NCI-H128 (cell line): ENCODE data around the gene ARHGAP44.

Source experiments
- DNase-seq: peaks from one replicate; lab custom pipeline; 2025; ENCODE audit not compliant: unreplicated experiment; lab: John Stamatoyannopoulos, UW

The ARHGAP44 gene

DNA sequence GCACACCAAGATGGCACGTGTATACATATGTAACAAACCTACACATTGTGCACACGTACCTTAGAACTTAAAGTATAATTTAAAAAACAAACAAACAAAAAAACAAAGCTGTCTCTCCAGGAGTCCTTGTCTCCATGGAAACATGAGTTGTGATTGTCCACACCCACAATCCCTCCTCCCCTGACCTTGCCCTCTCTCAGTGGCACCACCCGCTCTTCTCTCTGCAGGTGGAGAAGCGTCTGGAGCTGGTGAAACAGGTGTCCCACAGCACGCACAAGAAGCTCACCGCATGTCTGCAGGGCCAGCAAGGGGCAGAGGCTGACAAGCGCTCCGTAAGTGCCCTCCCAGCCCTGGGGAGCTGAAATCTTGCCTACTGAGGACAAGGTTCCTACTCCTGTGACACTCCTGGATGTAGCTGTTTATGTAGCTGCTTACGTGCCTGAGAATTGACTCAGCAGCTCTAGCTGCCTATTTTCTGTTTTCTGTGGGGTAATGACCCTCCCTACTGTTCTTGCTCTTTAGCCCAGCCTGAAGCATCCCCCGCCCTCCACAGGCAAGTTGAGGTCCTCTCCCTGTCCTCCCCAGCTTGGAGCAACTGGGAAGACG lies 107.0 kb downstream of the ARHGAP44 start:
- no peak for DNase-seq

DNA sequence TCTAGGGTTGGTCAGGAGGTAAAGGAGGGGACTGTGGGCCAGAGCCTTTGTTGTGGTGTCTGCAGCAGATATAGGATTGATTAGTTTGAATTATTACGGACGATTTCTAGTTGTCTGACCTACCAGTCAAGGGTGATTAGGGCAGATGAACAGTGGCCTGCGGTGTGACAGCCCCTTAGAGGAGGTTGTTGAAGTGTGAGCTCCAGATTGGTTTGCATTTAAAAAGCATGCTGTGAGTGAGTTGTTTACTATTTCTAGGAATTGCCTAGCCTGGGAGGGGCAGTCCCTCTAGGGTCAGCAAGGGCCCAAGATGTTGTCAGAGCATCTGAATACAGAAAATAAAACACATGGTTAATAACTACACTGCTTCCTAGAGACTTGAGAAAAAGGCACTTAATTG lies 108.8 kb downstream of the ARHGAP44 start:
- DNase-seq = no peak

GRCh38 chr17:12899604-12900003 lies 110.3 kb downstream of the ARHGAP44 start:
- no peak for DNase-seq

DNA sequence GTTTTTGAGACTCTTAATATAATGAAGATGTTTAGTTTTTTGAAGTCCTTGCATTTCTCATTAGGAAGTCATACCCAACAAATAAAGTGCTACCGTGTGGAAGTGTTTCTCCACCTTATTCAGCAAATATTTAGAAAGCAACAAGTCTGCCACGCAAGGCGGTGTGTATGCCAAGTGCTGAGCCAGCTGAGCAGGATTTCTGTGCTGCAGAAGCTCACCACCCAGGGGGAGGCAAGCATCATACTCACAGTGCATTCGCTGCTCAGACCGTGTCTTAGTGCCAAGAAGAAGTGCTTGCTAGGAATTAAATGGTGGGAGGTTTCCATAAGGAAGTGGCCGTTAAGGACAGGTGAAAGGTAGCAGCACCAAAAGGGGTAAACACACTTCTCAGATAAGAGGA lies 111.2 kb downstream of the ARHGAP44 start:
- DNase-seq = no peak

GRCh38 chr17:12902046-12902445 lies 112.7 kb downstream of the ARHGAP44 start:
- no peak for DNase-seq

- no peak for DNase-seq
Measured at GRCh38 chr17:12907477-12907876, 118.2 kb downstream of the ARHGAP44 start.

GRCh38 chr17:12909046-12909445 lies 119.7 kb downstream of the ARHGAP44 start:
- DNase-seq = no peak

GRCh38 chr17:12909511-12909910 lies 120.2 kb downstream of the ARHGAP44 start:
- no peak for DNase-seq

DNA sequence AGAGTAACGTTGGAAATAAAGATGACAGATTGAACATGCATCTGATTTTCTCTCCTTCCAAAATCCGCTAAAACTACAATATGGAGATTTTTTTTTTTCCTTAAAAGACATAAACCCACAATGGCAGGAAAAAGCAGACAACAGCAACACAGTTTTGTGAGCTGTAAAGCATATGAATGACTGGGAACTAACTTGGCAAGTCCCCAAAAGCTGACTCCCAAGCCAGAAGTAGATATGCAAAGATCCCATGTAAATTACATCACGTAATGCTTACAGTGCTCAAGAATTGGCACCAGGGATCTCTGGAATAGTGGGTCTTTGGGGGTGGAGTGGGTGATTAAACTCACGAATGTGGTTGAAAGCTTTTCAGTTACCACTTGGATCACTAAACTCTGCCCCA lies 121.9 kb downstream of the ARHGAP44 start:
- no peak for DNase-seq

- no peak for DNase-seq
Measured at GRCh38 chr17:12917399-12917798, 128.1 kb downstream of the ARHGAP44 start.

- no peak for DNase-seq
Measured at GRCh38 chr17:12918142-12918541, 128.8 kb downstream of the ARHGAP44 start.

- DNase-seq = no peak
Measured at GRCh38 chr17:12922120-12922519, 132.8 kb downstream of the ARHGAP44 start.

DNA sequence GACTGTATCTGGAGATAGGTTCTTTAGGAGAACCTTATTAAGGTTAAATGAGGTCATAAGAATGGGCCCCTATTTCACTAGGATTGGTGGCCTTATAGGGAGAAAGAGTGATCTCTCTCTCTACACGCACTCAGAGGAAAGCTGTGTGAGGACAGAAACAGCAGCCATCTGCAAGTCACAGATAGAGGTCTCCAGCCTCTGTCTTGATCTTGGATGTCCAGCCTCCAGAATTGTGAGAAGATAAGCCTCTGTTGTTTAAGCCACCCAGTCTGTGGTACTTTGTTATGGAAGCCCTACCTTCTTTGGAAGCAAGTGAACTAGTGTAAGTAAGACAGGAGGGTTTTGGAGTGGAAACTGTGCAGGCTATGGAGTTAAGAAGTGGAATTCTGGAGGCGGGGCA lies 135.3 kb downstream of the ARHGAP44 start:
- no peak for DNase-seq

- no peak for DNase-seq
Measured at GRCh38 chr17:12927001-12927400, 137.7 kb downstream of the ARHGAP44 start.

DNA sequence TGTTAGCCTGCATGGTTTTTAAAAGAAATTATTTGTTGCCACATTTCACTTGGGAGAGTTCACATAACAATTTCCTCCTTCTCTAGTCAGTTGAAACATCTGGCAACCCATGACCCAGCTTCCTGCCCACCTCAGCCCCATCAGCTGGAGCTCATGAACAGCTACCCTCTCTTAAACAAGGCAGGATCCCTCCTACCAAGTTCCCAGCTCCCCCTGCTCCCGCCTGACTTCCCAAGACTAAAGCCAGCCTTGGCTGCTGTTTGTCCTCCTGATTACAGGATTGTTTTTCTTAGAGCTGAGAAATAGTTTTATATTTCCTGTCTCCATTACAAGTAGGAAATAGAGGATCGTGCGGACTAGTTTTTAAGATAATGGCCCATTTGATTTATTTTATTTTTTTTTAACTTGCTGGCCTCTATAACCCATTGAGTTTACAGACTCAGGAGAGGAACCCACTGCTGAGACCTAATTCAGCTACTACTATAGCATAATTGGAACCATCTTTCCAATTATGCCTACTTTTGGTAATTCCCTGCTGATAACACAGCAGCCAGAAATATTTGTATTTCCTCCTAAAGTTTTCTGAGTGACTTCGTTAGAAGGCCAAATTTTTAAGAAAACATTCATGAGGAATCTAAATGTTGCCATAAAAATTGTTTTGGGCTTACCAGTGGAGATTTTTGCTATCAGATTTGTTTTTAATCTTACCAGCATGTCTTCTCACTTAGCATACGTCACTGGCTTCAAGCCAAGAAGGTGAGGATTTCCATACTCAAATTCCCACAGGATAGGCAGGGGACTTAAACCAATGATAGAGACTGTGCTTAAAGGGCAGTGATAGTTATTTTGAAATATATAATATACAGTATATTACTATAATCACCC lies 138.5 kb downstream of the ARHGAP44 start:
- DNase-seq = no peak

GRCh38 chr17:12928736-12929135 lies 139.4 kb downstream of the ARHGAP44 start:
- DNase-seq = no peak

DNA sequence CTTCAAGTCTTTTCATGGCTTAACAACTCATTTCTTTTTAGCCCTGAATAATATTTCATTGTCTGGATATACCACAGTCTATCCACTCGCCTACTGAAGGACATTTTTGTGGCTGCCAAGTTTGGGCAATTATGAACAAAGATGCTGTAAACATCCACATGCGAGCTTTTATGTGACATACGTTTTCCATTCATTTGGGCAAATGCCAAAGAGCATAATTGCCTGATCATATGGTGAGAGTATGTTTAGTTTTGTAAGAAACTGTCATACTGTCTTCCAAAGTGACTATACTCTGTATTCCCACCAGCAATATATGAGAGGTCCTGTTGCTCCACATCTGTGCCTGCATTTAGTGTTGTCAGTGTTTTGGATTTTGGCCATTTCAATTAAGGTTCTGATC lies 147.2 kb downstream of the ARHGAP44 start:
- no peak for DNase-seq

DNA sequence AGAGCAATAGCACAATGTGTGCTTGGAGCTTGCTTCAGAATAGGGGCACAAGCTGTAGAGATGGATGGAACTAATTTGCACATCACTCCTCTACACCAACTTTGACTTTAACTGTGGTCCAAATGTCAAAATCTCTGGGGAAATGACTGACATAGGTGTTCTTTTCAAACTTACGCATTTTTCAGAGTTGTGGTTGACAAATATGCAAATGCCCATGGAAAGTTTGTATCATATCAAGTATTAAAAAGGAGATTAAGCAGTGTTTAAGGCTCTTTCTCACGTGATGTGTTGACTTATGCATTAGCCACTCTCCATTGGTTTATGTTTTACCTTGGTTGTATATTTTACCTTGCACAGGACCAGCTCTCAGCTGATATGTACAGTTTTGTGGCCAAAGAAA lies 151.4 kb downstream of the ARHGAP44 start:
- DNase-seq = no peak

GRCh38 chr17:12947047-12947446 lies 157.7 kb downstream of the ARHGAP44 start:
- no peak for DNase-seq

- DNase-seq = no peak
Measured at GRCh38 chr17:12952012-12952411, 162.7 kb downstream of the ARHGAP44 start.

DNA sequence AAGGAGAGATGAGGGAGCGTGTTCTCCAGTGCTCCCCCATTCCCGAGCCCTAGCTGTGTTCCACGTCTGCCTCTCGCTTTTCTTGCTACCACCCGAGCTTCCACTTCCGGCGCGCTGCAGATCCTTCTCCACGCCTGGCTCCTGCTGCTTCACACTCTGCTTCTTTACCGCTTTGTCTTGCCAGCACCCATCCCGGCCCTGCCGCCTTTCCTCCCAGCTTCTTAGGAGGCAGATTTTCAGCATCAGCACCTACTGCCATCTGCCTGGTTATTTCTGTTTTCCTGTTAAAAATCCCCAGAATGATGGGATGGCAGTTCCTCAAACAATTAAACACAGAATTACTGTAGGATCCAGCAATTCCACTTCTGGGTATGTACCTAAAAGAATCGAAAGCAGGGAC lies 163.9 kb downstream of the ARHGAP44 start:
- no peak for DNase-seq

DNA sequence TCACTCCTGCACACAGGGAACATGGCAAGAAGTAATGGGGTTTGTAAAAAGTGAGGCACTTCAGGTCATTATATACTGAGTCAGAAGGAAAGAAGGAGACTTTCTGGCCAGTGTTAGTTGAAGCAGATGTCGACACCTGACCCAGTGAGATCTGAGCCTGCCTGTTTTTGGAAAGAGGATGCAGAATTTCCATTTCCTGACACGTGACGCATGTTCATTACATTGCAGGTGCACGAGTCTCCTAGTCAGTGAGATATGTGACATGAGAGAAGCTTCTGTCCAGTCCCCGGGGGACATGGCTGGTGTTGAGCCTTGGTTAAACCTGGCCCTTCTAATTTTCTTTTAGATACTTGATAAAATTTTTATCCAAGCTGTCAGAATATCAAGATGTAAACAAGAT lies 166.2 kb downstream of the ARHGAP44 start:
- no peak for DNase-seq

DNA sequence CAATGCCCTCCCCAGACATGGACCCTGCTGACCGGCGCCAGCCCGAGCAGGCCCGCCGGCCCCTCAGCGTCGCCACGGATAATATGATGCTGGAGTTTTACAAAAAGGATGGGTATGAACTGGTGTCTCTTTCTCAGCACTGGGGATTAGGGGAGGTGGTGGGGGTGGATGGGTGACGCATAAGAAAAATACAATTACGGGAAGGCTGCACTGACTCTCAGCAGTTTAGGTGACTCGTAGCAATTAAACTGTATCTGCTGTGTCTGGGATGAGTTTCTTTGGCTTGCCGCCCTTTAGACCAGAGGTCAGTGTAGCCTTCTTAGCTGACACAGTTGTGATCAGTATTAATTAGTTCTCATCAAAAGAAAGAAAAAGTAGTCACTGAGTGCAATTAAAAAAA lies 169.5 kb downstream of the ARHGAP44 start:
- DNase-seq = no peak
